Astrocyte (in vitro differentiated cells and primary cell): ENCODE data around the gene CCDC40. TPM values are rescaled to one million over a fixed set of nuclear protein-coding genes. Genes with fewer than 3 reads are reported as not detected.

Source experiments
- DNase-seq: peaks from one replicate; pipeline ENCODE4 v3.0.0-alpha.2; 2010; ENCODE audit warnings: low read depth
- FAIRE-seq: peaks from 2 replicates; lab custom pipeline; 2011; peaks lifted over from hg19 to GRCh38; lab: Jason Lieb, UNC
- H2AFZ ChIP-seq: 2 replicates; pipeline ENCODE4 v1.6.0; 2012; ENCODE audit warnings: low read depth, low read length, inconsistent platforms
- H3K27ac ChIP-seq: 2 replicates; pipeline ENCODE4 v1.5.1; 2011; ENCODE audit warnings: low read depth, low read length, inconsistent platforms
- H3K27me3 ChIP-seq: 2 replicates; pipeline ENCODE4 v1.6.0; 2011; ENCODE audit warnings: low read length, inconsistent platforms; ENCODE audit not compliant: insufficient read depth
- H3K36me3 ChIP-seq: 2 replicates; pipeline ENCODE4 v1.5.1; 2011; ENCODE audit warnings: low read length, inconsistent platforms; ENCODE audit not compliant: insufficient read depth
- H3K4me1 ChIP-seq: 2 replicates; pipeline ENCODE4 v1.5.1; 2011; ENCODE audit warnings: low read length, inconsistent platforms; ENCODE audit not compliant: insufficient read depth
- H3K4me2 ChIP-seq: 2 replicates; pipeline ENCODE4 v1.6.0; 2012; ENCODE audit warnings: low read length, inconsistent platforms
- H3K4me3 ChIP-seq: 2 replicates; pipeline ENCODE4 v1.5.1; 2011; ENCODE audit warnings: low read depth, mild to moderate bottlenecking, low read length, inconsistent platforms; ENCODE audit not compliant: insufficient read depth
- H3K79me2 ChIP-seq: 2 replicates; pipeline ENCODE4 v1.6.0; 2012; ENCODE audit warnings: mild to moderate bottlenecking, low read length, inconsistent platforms; ENCODE audit not compliant: insufficient read depth
- H3K9ac ChIP-seq: 2 replicates; pipeline ENCODE4 v1.6.0; 2012; ENCODE audit warnings: mild to moderate bottlenecking, low read length, inconsistent platforms
- H3K9me3 ChIP-seq: 2 replicates; pipeline ENCODE4 v1.5.1; 2012; ENCODE audit warnings: low read depth, mild to moderate bottlenecking, low read length, inconsistent platforms; ENCODE audit not compliant: insufficient read depth
- H4K20me1 ChIP-seq: 2 replicates; pipeline ENCODE4 v1.6.0; 2012; ENCODE audit warnings: low read length, inconsistent platforms; ENCODE audit not compliant: insufficient read depth
- H3K27ac Mint-ChIP-seq: one replicate; pipeline ENCODE4 v1.8.0; 2021; ENCODE audit warnings: mild to moderate bottlenecking, mixed read lengths; ENCODE audit not compliant: unreplicated experiment
- H3K27me3 Mint-ChIP-seq: one replicate; pipeline ENCODE4 v1.8.0; 2021; ENCODE audit warnings: low read depth, mixed read lengths; ENCODE audit not compliant: unreplicated experiment
- H3K36me3 Mint-ChIP-seq: one replicate; pipeline ENCODE4 v1.8.0; 2021; ENCODE audit warnings: low read depth, mixed read lengths; ENCODE audit not compliant: unreplicated experiment
- H3K4me1 Mint-ChIP-seq: one replicate; pipeline ENCODE4 v1.8.0; 2021; ENCODE audit warnings: low read depth, mixed read lengths; ENCODE audit not compliant: unreplicated experiment
- H3K4me3 Mint-ChIP-seq: one replicate; pipeline ENCODE4 v1.8.0; 2021; ENCODE audit warnings: mild to moderate bottlenecking, moderate library complexity, mixed read lengths; ENCODE audit not compliant: unreplicated experiment
- H3K9me3 Mint-ChIP-seq: one replicate; pipeline ENCODE4 v1.8.0; 2021; ENCODE audit warnings: mild to moderate bottlenecking, mixed read lengths; ENCODE audit not compliant: unreplicated experiment
- EZH2 ChIP-seq: IDR thresholded peaks from 2 replicates; pipeline ENCODE4 v1.6.1; 2012; ENCODE audit warnings: mild to moderate bottlenecking, low read length, inconsistent platforms; ENCODE audit not compliant: insufficient read depth
- total RNA-seq: library from RNA; stranded (reverse); gene quantifications from 2 replicates; pipeline ENCODE4 v1.2.1, GENCODE V29; 2021
- TF ChIP-seq, protein P1 (sequence below): IDR thresholded peaks from 2 replicates; pipeline ENCODE4 v1.5.1; 2011; ENCODE audit warnings: low read depth, mild to moderate bottlenecking, inconsistent platforms, low read length, moderate library complexity; ENCODE audit not compliant: insufficient read depth

The CCDC40 gene
- total RNA-seq, 1 donor from 2014 or later: 7.0 TPM

GRCh38 chr17:80137131-80137530 is 100.7 kb downstream of the CCDC40 start:
- Mint-ChIP-seq H3K27ac (no peak overlapping the region), H3K4me1 (peaks cover 2% of the 10 kb centered on the region), H3K4me3 (no peak overlapping the region), H3K9me3 (no peaks in the 10 kb centered on the region), H3K36me3 (peaks cover 19% of the 10 kb centered on the region), H3K27me3 (no peaks in the 10 kb centered on the region)
- peaks cover 35% of the 10 kb centered on the region for H4K20me1 ChIP-seq
- H3K27ac ChIP-seq: no peak overlapping the region
- DNase-seq (no peak), FAIRE-seq (no peak)
- H3K27me3 ChIP-seq: no peaks in the 10 kb centered on the region
- H2AFZ ChIP-seq: no peak overlapping the region
- H3K9ac ChIP-seq: no peak overlapping the region
- TF ChIP-seq EZH2: no peak
- TF ChIP-seq, protein P1, sequence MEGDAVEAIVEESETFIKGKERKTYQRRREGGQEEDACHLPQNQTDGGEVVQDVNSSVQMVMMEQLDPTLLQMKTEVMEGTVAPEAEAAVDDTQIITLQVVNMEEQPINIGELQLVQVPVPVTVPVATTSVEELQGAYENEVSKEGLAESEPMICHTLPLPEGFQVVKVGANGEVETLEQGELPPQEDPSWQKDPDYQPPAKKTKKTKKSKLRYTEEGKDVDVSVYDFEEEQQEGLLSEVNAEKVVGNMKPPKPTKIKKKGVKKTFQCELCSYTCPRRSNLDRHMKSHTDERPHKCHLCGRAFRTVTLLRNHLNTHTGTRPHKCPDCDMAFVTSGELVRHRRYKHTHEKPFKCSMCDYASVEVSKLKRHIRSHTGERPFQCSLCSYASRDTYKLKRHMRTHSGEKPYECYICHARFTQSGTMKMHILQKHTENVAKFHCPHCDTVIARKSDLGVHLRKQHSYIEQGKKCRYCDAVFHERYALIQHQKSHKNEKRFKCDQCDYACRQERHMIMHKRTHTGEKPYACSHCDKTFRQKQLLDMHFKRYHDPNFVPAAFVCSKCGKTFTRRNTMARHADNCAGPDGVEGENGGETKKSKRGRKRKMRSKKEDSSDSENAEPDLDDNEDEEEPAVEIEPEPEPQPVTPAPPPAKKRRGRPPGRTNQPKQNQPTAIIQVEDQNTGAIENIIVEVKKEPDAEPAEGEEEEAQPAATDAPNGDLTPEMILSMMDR: no peak
- H3K79me2 ChIP-seq: peaks cover 2% of the 10 kb centered on the region
- no peak overlapping the region for H3K4me2 ChIP-seq
- H3K4me3 ChIP-seq: no peak overlapping the region
- H3K4me1 ChIP-seq: no peaks in the 10 kb centered on the region
- H3K9me3 ChIP-seq: no peaks in the 10 kb centered on the region
- peaks cover 69% of the 10 kb centered on the region for H3K36me3 ChIP-seq

GRCh38 chr17:80138856-80139426 is 102.5 kb downstream of the CCDC40 start:
- Histone ChIP-seq H3K4me2 (no peak overlapping the region), H3K27ac (no peak overlapping the region), H3K9ac (no peak overlapping the region), H3K27me3 (no peaks in the 10 kb centered on the region), H2AFZ (no peak overlapping the region), H3K4me1 (no peaks in the 10 kb centered on the region), H3K79me2 (peaks cover 20% of the 10 kb centered on the region), H3K36me3 (peaks cover 71% of the 10 kb centered on the region), H3K4me3 (no peak overlapping the region), H3K9me3 (no peaks in the 10 kb centered on the region), H4K20me1 (peaks cover 47% of the 10 kb centered on the region)
- Mint-ChIP-seq H3K27me3 (no peaks in the 10 kb centered on the region), H3K27ac (no peak overlapping the region), H3K36me3 (peaks cover 24% of the 10 kb centered on the region), H3K4me3 (no peak overlapping the region), H3K9me3 (no peaks in the 10 kb centered on the region), H3K4me1 (no peaks in the 10 kb centered on the region)
- TF ChIP-seq, protein P1: no peak
- no peak for TF ChIP-seq EZH2
- FAIRE-seq: no peak
- no peak for DNase-seq

- Histone ChIP-seq H3K27me3 (no peaks in the 10 kb centered on the region), H4K20me1 (peaks cover 72% of the 10 kb centered on the region), H2AFZ (no peak overlapping the region), H3K9me3 (no peaks in the 10 kb centered on the region), H3K4me1 (peaks cover 15% of the 10 kb centered on the region), H3K36me3 (peaks cover 63% of the 10 kb centered on the region), H3K4me3 (no peak overlapping the region), H3K4me2 (no peak overlapping the region), H3K79me2 (peaks cover 47% of the 10 kb centered on the region), H3K9ac (no peak overlapping the region), H3K27ac (no peak overlapping the region)
- Mint-ChIP-seq H3K4me3 (no peak overlapping the region), H3K27ac (no peak overlapping the region), H3K9me3 (no peaks in the 10 kb centered on the region), H3K27me3 (no peaks in the 10 kb centered on the region), H3K36me3 (peaks cover 20% of the 10 kb centered on the region), H3K4me1 (peaks cover 13% of the 10 kb centered on the region)
- no peak for DNase-seq
- no peak for FAIRE-seq
- TF ChIP-seq, protein P1: no peak
- TF ChIP-seq EZH2: no peak
These were observed 105.2 kb downstream of the CCDC40 start for GRCh38 chr17:80141463-80142165.
